Measurements from ENCODE around the gene KLF3. TPM values are rescaled to one million over a fixed set of nuclear protein-coding genes. Genes with fewer than 3 reads are reported as not detected.

KLF3 gene
- total and polyA plus RNA-seq, 2 of the 8 experiments (the other 6 are each of a cell fraction or from before 2014, with no cell fraction given) = 8.0 to 14.9 TPM

DNA sequence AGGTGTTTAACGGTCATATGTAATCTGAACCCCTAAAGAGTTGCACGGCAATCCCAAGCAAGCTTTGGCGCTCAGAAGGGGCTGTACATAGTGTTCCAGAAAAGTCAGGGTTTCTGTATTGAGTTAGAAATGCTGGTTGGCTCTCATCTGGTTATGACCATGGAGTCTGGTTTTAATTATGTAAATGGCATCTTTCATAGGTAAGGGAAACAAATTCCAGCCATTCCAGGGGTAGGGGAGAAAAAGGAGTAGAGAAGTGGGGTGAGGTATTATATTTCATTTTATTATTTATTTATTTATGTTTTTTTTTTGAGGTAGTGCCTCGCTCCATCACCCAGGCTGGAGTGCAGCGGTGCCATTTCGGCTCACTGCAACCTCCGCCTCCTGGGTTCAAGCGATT lies 15.9 kb downstream of the KLF3 start:
- no peak overlapping the region for H3K56ac ChIP-seq (replicated peaks; ENCODE audit: insufficient read length, low read depth, low read length)
- no peak overlapping the region for H2BK20ac ChIP-seq (ENCODE audit: low read length)
- no peak overlapping the region for H2AFZ ChIP-seq (ENCODE audit: low read length)
- no peaks in the 10 kb centered on the region for H3K27me3 ChIP-seq (replicated peaks in 1 of 4; ENCODE audit: control insufficient read depth in 3 of 4, extremely low read depth in 1 of 4, insufficient read depth in 3 of 4, low read length in 3 of 4)
- no peak overlapping the region for H3K18ac ChIP-seq (ENCODE audit: extremely low read depth, low read length)
- FAIRE-seq (no peak), DNase-seq (ENCODE audit: low read depth in 1 of 2, low spot score in 2 of 2) (no peak)
- H4K20me1 ChIP-seq (replicated peaks in 1 of 2; ENCODE audit: control insufficient read depth in 1 of 2, insufficient read depth in 2 of 2, low read length in 2 of 2) = peaks cover 2 to 9% of the 10 kb centered on the region in 2 experiments
- WGBS, 2 experiments (ENCODE audit: extremely low coverage in 1 of 2, insufficient coverage in 1 of 2, insufficient read length in 1 of 2, insufficient replicate concordance in 2 of 2, low coverage in 1 of 2, low lambda C conversion rate in 2 of 2, missing lambda C conversion rate in 1 of 2) = 95% methylated on average over 8 of the region's 8 CpGs; no CpG with 5 or more reads in 1 of the 2 experiments
- H3K4ac ChIP-seq (replicated peaks; ENCODE audit: insufficient read length, low read depth, low read length) = no peak overlapping the region
- no peak overlapping the region for H3K27ac ChIP-seq (ENCODE audit: low read depth, low read length)
- no peak overlapping the region for H2BK5ac ChIP-seq (ENCODE audit: low read depth, low read length)
- no peak overlapping the region for H2BK15ac ChIP-seq (ENCODE audit: low read length)
- no peak overlapping the region for H2BK120ac ChIP-seq (replicated peaks; ENCODE audit: low read depth, low read length)
- H3K79me2 ChIP-seq (ENCODE audit: control insufficient read depth in 1 of 2, insufficient read depth in 2 of 2, low read length in 2 of 2) = peaks cover 3 to 52% of the 10 kb centered on the region in 2 experiments; a peak in 3 of 4 replicates
- no peak overlapping the region for H3K4me2 ChIP-seq (ENCODE audit: insufficient read depth in 1 of 2, low read depth in 2 of 2, low read length in 2 of 2)
- ChIA-PET CTCF (ENCODE audit: partially characterized antibody) (no interaction called here), POLR2A (ENCODE audit: partially characterized antibody) (no interaction called here)
- H4K5ac ChIP-seq (ENCODE audit: insufficient read length, low read depth, low read length) = no peak overlapping the region
- peaks cover 0 to 3% (median 2%) of the 10 kb centered on the region in 4 experiments; a peak in 4 of 7 replicates for H3K4me1 ChIP-seq (replicated peaks in 1 of 4; ENCODE audit: control insufficient read depth in 3 of 4, insufficient read depth in 4 of 4, low read length in 3 of 4)
- no peak overlapping the region for H3K4me3 ChIP-seq (ENCODE audit: extremely low read depth in 1 of 4, insufficient read depth in 2 of 4, low read depth in 3 of 4, low read length in 4 of 4)
- no peak overlapping the region for H2BK12ac ChIP-seq (ENCODE audit: low read depth, low read length)
- no peak overlapping the region for H2AK5ac ChIP-seq (ENCODE audit: low read depth, low read length)
- H3K79me1 ChIP-seq (ENCODE audit: low read depth, low read length) = no peaks in the 10 kb centered on the region; the same call in 1 of the 2 replicates
- H3K9ac ChIP-seq (replicated peaks in 1 of 4; ENCODE audit: extremely low read depth in 1 of 4, low read depth in 3 of 4, low read length in 3 of 4) = no peak overlapping the region
- H4K8ac ChIP-seq (ENCODE audit: extremely low read depth, insufficient read depth, low read length) = no peak overlapping the region
- peaks cover 0 to 15% (median 4%) of the 10 kb centered on the region in 4 experiments; a peak in 3 of 8 replicates for H3K36me3 ChIP-seq (ENCODE audit: control insufficient read depth in 2 of 4, insufficient read depth in 4 of 4, low read length in 3 of 4)
- H3K9me3 ChIP-seq (ENCODE audit: insufficient read depth in 2 of 2, low read depth in 1 of 2, low read length in 1 of 2) = no peaks in the 10 kb centered on the region
- H3K23me2 ChIP-seq (ENCODE audit: low read depth, low read length) = no peaks in the 10 kb centered on the region
- H4K91ac ChIP-seq (replicated peaks; ENCODE audit: insufficient read length, low read length) = no peak overlapping the region
- no peak overlapping the region for H3K23ac ChIP-seq (ENCODE audit: insufficient read length)
- H3K14ac ChIP-seq (ENCODE audit: insufficient read length) = no peak overlapping the region
- TF ChIP-seq CBX5 (IDR thresholded peaks at IDR 0.05; ENCODE audit: low read depth, low read length) = no peak
- TF ChIP-seq POU5F1 (IDR thresholded peaks at IDR 0.05; ENCODE audit: low read depth, low read length) = no peak
- TF ChIP-seq RNF2 (IDR thresholded peaks at IDR 0.05; ENCODE audit: borderline replicate concordance, low read depth, low read length, missing control alignments, poor library complexity, severe bottlenecking) = no peak
- TF ChIP-seq ASH2L (IDR thresholded peaks at IDR 0.05; ENCODE audit: low read length) = no peak
- no peak for TF ChIP-seq GABPA (IDR thresholded peaks at IDR 0.05; ENCODE audit: borderline replicate concordance, insufficient read depth, low read length)
- TF ChIP-seq POLR2A (IDR thresholded peaks at IDR 0.05; ENCODE audit: control extremely low read depth in 1 of 2, low read depth in 2 of 2, low read length in 2 of 2) = no peak
- TF ChIP-seq, protein P1, sequence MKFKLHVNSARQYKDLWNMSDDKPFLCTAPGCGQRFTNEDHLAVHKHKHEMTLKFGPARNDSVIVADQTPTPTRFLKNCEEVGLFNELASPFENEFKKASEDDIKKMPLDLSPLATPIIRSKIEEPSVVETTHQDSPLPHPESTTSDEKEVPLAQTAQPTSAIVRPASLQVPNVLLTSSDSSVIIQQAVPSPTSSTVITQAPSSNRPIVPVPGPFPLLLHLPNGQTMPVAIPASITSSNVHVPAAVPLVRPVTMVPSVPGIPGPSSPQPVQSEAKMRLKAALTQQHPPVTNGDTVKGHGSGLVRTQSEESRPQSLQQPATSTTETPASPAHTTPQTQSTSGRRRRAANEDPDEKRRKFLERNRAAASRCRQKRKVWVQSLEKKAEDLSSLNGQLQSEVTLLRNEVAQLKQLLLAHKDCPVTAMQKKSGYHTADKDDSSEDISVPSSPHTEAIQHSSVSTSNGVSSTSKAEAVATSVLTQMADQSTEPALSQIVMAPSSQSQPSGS (IDR thresholded peaks at IDR 0.05; ENCODE audit: low read length) = no peak
- no peak for TF ChIP-seq GTF2F1 (IDR thresholded peaks at IDR 0.05; ENCODE audit: borderline replicate concordance, low read depth, low read length)
- no peak for TF ChIP-seq KDM1A (IDR thresholded peaks at IDR 0.05; ENCODE audit: borderline replicate concordance, low read length)
- TF ChIP-seq TCF12 (IDR thresholded peaks at IDR 0.05; ENCODE audit: low read depth, low read length) = no peak
- TF ChIP-seq CHD1 (IDR thresholded peaks at IDR 0.05; ENCODE audit: low read depth, low read length) = no peak
- TF ChIP-seq HDAC2 (IDR thresholded peaks at IDR 0.05; ENCODE audit: borderline replicate concordance in 1 of 2, low read depth in 2 of 2, low read length in 2 of 2) = no peak
- no peak for TF ChIP-seq MAFK (IDR thresholded peaks at IDR 0.05; ENCODE audit: low read depth, low read length)
